C4-2B (cell line): Measurements from ENCODE around the gene PRKAG2.

Experiments used
- H3K27ac ChIP-seq: fragments of 450-650 bp; 2 replicates; pipeline ENCODE4 v1.5.1; 2017
- ZFX ChIP-seq: fragments of 450-650 bp; IDR thresholded peaks from 2 replicates; pipeline ENCODE4 v1.6.1; 2017
- TF ChIP-seq, protein P1 (sequence below): fragments of 450-650 bp; conservative IDR thresholded peaks from 2 replicates; pipeline ENCODE4 v1.5.1; 2017; ENCODE audit warnings: mild to moderate bottlenecking

The PRKAG2 gene

DNA sequence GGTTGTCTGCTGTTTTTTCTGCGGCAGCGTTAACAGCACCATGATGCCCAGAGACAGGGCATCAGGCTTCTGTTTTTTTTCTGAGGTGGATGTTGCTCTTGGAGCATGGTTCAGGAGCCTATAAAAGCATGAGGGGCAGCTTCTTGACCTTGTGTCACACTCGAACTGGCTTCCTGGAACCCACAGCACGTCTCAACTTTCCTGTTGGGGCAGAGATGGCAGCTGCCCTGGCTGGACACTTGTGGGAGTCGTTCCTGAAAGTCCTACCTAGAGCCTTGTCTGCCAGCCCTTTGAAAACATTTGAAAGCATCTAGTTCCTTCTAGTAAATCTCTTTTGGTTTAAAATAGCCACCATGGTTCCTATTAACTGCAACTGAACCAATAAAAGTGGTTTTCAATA lies 28.9 kb upstream of the PRKAG2 start:
- TF ChIP-seq ZFX: no peak
- TF ChIP-seq, protein P1, sequence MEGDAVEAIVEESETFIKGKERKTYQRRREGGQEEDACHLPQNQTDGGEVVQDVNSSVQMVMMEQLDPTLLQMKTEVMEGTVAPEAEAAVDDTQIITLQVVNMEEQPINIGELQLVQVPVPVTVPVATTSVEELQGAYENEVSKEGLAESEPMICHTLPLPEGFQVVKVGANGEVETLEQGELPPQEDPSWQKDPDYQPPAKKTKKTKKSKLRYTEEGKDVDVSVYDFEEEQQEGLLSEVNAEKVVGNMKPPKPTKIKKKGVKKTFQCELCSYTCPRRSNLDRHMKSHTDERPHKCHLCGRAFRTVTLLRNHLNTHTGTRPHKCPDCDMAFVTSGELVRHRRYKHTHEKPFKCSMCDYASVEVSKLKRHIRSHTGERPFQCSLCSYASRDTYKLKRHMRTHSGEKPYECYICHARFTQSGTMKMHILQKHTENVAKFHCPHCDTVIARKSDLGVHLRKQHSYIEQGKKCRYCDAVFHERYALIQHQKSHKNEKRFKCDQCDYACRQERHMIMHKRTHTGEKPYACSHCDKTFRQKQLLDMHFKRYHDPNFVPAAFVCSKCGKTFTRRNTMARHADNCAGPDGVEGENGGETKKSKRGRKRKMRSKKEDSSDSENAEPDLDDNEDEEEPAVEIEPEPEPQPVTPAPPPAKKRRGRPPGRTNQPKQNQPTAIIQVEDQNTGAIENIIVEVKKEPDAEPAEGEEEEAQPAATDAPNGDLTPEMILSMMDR: no peak
- H3K27ac ChIP-seq: no peak overlapping the region

DNA sequence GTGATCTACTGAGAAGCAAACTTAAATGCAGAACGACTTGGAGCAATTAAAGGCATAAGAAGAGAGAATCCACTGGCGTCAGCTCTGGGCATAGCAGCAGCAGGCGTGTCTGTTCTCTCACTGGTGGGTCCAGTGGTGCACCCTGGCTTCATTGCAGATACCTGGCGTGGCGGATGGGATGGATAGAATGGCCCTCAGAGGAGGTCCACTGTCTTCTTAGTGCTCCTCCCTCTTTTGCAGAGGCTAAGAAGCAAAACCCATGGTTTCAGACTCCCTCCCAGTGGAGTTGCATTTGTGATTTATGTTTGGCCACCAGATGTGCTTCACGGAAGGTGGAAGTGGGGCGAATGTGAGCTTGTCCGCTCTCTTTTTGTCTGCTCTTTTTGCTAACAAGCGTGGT lies 28.4 kb upstream of the PRKAG2 start:
- TF ChIP-seq, protein P1: no peak
- no peak for TF ChIP-seq ZFX
- H3K27ac ChIP-seq: no peak overlapping the region

DNA sequence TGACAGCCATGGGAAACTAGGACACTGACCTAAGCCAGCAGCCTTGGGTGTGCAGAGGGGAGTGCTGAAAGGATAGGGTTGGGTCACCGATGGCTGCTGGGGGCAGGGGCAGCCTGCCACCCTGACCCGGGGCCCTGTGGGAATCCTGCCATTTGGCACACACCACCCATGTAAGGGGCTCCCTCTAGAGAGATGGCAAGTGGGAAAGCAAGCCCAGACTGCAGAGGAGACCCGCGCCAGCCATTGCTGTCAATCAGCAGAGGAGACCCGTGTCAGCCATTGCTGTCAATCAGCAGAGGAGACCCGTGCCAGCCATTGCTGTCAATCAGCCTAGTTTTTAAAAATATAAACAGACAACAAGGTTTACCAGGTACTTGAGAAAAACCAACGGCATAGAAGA lies 27.4 kb upstream of the PRKAG2 start:
- TF ChIP-seq ZFX: no peak
- TF ChIP-seq, protein P1: no peak
- H3K27ac ChIP-seq: no peak overlapping the region

DNA sequence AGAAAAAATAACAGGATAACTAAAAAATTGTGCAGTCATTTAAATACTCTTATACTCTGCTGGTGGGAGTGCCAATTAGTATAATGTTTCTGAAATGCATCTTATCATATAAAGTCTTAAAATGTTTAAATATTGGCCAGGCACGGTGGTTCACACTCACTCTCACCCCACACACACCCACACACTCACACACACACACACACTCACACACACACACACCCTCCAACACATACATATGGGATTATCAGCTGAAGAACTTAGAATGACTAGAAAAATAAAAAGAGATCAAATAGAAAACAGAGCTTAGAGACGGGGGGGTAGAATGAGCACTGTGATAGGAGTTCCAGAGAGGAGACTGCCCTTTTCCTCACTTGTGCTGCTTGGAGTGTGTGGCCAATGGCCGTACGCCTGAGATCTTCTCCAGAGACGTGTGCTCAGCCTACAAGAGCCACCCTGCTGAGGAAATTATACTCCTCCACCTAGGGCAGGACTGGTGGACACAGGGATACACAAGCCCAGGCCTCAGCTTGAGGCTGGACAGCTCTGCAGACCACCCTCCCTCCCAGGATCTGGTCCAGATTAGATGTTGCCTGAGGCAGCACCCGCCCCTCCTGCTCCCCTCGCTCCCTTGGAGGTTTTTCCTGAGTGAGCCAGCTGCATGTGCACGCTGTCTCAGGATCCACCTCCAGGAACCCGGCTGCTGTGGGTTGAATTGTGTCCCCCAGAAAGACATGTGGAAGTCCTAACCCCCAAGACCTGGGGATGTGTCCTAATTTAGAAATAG lies 26.5 kb upstream of the PRKAG2 start:
- no peak overlapping the region for H3K27ac ChIP-seq
- TF ChIP-seq, protein P1: no peak
- no peak for TF ChIP-seq ZFX

DNA sequence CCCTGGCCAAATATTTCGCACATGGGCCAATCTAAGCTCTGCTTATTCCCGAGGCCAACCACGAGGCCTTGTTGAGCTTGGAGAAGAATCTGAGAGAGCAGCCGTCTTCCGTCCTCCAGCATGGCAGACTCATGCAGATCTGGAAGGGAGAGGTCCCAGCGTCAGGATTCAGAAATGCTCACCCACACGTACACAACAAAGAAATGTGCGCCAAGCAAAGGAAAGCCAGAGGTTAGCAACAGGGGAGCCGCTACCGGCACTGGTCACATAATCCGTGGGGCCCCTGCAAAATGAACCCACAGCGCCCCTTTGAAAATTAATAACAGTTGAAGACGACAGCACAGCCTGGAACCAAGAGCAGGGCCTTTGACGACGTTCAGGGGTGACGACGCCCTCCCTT lies 25.4 kb upstream of the PRKAG2 start:
- no peak for TF ChIP-seq ZFX
- TF ChIP-seq, protein P1: no peak

DNA sequence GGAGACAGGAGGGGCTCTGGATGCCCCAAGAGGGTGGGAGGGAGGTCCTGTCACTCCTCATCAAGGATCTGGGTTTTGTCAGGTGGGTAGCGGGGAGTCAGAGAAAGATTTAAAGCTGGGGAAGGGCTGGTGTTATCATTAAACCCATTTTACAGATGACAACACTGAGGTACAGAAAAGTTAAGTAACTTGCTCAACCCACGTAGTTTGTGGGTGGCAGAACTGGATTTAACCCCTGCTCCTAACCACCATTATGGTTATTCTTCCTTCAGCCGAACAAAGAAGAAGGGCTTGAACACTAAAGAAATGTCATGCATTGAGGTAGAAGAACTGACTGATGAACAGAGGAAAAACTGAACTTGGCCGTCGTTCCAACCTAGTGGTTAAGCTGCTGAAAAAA lies 24.9 kb upstream of the PRKAG2 start:
- TF ChIP-seq, protein P1: no peak
- TF ChIP-seq ZFX: no peak
- H3K27ac ChIP-seq: no peak overlapping the region

More for the DNA sequence above, 25.4 kb upstream of the PRKAG2 start:
- no peak overlapping the region for H3K27ac ChIP-seq

DNA sequence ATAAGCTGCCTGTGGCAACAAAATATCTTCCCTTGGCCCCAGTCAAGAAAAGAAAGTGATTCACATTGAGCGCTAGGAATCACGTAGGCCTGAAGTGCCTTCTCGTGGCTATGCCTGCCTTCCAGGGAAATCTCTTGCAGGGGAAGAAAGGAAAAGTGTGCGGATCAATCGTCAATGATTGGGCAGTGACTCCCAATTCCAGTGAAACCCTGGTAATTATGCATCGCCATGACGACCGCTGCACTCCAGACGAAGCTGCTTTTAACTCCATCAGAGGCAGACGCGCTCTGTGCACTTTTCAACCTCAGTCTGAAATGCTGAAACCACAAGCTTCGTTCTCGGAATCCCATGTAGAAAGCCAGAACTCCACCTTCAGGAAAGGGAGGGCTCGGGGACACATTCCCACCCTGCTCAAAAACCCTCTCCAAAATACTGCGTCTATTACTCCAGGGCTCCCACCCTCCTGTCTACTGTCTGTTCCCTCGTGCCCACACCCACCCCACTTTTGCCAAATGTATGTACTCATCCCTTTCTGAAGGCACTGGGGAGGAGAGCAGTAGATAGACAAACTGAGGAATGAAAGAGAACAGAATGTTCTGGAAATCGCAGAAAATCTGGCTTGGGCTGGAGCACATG lies 24.2 kb upstream of the PRKAG2 start:
- H3K27ac ChIP-seq: no peak overlapping the region
- TF ChIP-seq, protein P1: no peak
- TF ChIP-seq ZFX: no peak
